ENCODE measurements around the gene ACOT11.

GRCh38 chr1:54577612-54578011 lies 29.6 kb downstream of the ACOT11 start:
- TF ChIP-seq, protein P1, sequence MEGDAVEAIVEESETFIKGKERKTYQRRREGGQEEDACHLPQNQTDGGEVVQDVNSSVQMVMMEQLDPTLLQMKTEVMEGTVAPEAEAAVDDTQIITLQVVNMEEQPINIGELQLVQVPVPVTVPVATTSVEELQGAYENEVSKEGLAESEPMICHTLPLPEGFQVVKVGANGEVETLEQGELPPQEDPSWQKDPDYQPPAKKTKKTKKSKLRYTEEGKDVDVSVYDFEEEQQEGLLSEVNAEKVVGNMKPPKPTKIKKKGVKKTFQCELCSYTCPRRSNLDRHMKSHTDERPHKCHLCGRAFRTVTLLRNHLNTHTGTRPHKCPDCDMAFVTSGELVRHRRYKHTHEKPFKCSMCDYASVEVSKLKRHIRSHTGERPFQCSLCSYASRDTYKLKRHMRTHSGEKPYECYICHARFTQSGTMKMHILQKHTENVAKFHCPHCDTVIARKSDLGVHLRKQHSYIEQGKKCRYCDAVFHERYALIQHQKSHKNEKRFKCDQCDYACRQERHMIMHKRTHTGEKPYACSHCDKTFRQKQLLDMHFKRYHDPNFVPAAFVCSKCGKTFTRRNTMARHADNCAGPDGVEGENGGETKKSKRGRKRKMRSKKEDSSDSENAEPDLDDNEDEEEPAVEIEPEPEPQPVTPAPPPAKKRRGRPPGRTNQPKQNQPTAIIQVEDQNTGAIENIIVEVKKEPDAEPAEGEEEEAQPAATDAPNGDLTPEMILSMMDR (IDR thresholded peaks at IDR 0.05; ENCODE audit: low read length), result no peak
- no peak for TF ChIP-seq EZH2 (optimal IDR thresholded peaks at IDR 0.05; ENCODE audit: low read depth, low read length)
- TF ChIP-seq EZH2phosphoT487 (IDR thresholded peaks at IDR 0.05; ENCODE audit: low read length), result no peak

All from MM.1S (cell line).